A549 (cell line): ENCODE measurements around the gene SH3BP5.

ENCODE experiments used
- ATOH8 ChIP-seq: fragments of 250-450 bp; sonication (Bioruptor Pico); IDR thresholded peaks from 2 replicates; pipeline ENCODE4 v1.5.0; 2020; ENCODE audit warnings: low read depth, mild to moderate bottlenecking, moderate library complexity
- CTCF ChIP-seq: fragments of >200 bp; sonication (Bioruptor Twin); formaldehyde crosslinking; IDR thresholded peaks from 3 replicates; pipeline ENCODE4 v1.5.1; 2016
- E2F6 ChIP-seq: IDR thresholded peaks from 2 replicates; pipeline ENCODE4 v1.6.1; 2012; ENCODE audit warnings: low read depth, borderline replicate concordance
- ESRRA ChIP-seq: fragments of 150-350 bp; IDR thresholded peaks from 2 replicates; pipeline ENCODE4 v1.6.1; 2014; ENCODE audit warnings: mild to moderate bottlenecking, low read length, borderline replicate concordance
- FOXS1 ChIP-seq: fragments of 250-450 bp; sonication (Bioruptor Pico); IDR thresholded peaks from 2 replicates; pipeline ENCODE4 v1.5.0; 2020; ENCODE audit warnings: mild to moderate bottlenecking, moderate library complexity
- KDM1A ChIP-seq: fragments of 200-600 bp; sonication (generic); IDR thresholded peaks from 2 replicates; pipeline ENCODE4 v1.6.1; 2016; ENCODE audit warnings: low read depth, mild to moderate bottlenecking
- KDM5A ChIP-seq: fragments of 200-600 bp; sonication (generic); IDR thresholded peaks from 2 replicates; pipeline ENCODE4 v1.6.1; 2016; ENCODE audit warnings: antibody characterized with exemption, mild to moderate bottlenecking
- MYC ChIP-seq: IDR thresholded peaks from 2 replicates; pipeline ENCODE4 v1.6.1; 2012; ENCODE audit warnings: mild to moderate bottlenecking, inconsistent platforms, low read length, improper control_type of control experiment, borderline replicate concordance
- POLR2A ChIP-seq: IDR thresholded peaks from 2 replicates; pipeline ENCODE4 v1.6.1; 2012; ENCODE audit warnings: mild to moderate bottlenecking, low read length
- RFX5 ChIP-seq: fragments of 450-650 bp; IDR thresholded peaks from 2 replicates; pipeline ENCODE4 v1.7.1; 2014; ENCODE audit warnings: antibody characterized with exemption, mild to moderate bottlenecking, moderate library complexity
- SMC3 ChIP-seq: fragments of >200 bp; sonication (Bioruptor Twin); formaldehyde crosslinking; IDR thresholded peaks from 3 replicates; pipeline ENCODE4 v1.6.1; 2018; ENCODE audit warnings: inconsistent platforms

GRCh38 chr3:15214758-15215157, 117.6 kb downstream of the SH3BP5 start:
- TF ChIP-seq E2F6 = no peak
- no peak for TF ChIP-seq CTCF
- no peak for TF ChIP-seq KDM5A
- TF ChIP-seq SMC3 = no peak
- TF ChIP-seq RFX5 = no peak
- TF ChIP-seq FOXS1 (CRISPR knock-in tag) = no peak
- no peak for TF ChIP-seq ATOH8 (CRISPR knock-in tag)
- TF ChIP-seq POLR2A = no peak
- TF ChIP-seq ESRRA = no peak
- no peak for TF ChIP-seq MYC
- TF ChIP-seq KDM1A = no peak
